Transverse colon (tissue), 3 donors: ENCODE results near the gene DARS1.

Experiments
- POLR2A ChIP-seq: fragments of 450-650 bp; IDR thresholded peaks from one replicate; pipeline ENCODE4 v1.6.1; 2016; ENCODE audit warnings: antibody characterized with exemption, mild to moderate bottlenecking, moderate library complexity
- TF ChIP-seq, protein P1 (sequence below), 5 experiments: fragments of 200-600 bp in 3 of 5; fragments of 450-650 bp in 2 of 5; sonication (generic) in 3 of 5; IDR thresholded peaks; 1 replicate in 2 of 5; 2 replicates in 3 of 5; pipeline ENCODE4 v1.5.1; 2016 to 2017; ENCODE audit warnings: antibody characterized with exemption in 5 of 5, inconsistent platforms in 3 of 5, mild to moderate bottlenecking in 2 of 5, moderate library complexity in 1 of 5

DNA sequence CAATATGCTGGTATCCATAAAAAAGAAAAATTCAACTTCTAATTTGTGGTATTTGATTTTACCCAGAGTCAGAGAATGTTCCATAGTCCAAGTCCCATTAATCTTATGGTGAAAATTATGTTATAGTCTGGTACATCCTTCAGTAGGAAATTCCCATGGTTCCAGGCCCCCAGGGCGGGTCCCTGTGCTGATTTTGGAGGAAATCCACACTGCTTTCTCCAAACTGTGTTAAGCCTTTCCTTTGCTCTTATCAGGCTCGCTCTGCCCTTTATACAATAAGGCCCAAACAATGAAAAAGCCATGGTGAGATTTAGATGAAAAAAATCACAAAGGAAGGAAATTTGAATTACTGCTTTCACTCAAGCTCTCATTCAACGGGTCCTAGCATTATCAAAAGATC, 46.8 kb upstream of the DARS1 start:
- TF ChIP-seq, protein P1, sequence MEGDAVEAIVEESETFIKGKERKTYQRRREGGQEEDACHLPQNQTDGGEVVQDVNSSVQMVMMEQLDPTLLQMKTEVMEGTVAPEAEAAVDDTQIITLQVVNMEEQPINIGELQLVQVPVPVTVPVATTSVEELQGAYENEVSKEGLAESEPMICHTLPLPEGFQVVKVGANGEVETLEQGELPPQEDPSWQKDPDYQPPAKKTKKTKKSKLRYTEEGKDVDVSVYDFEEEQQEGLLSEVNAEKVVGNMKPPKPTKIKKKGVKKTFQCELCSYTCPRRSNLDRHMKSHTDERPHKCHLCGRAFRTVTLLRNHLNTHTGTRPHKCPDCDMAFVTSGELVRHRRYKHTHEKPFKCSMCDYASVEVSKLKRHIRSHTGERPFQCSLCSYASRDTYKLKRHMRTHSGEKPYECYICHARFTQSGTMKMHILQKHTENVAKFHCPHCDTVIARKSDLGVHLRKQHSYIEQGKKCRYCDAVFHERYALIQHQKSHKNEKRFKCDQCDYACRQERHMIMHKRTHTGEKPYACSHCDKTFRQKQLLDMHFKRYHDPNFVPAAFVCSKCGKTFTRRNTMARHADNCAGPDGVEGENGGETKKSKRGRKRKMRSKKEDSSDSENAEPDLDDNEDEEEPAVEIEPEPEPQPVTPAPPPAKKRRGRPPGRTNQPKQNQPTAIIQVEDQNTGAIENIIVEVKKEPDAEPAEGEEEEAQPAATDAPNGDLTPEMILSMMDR (IDR thresholded peaks at IDR 0.05) = no peak
- no peak for TF ChIP-seq POLR2A
